ENCODE results near the gene GFRA3.

DNA sequence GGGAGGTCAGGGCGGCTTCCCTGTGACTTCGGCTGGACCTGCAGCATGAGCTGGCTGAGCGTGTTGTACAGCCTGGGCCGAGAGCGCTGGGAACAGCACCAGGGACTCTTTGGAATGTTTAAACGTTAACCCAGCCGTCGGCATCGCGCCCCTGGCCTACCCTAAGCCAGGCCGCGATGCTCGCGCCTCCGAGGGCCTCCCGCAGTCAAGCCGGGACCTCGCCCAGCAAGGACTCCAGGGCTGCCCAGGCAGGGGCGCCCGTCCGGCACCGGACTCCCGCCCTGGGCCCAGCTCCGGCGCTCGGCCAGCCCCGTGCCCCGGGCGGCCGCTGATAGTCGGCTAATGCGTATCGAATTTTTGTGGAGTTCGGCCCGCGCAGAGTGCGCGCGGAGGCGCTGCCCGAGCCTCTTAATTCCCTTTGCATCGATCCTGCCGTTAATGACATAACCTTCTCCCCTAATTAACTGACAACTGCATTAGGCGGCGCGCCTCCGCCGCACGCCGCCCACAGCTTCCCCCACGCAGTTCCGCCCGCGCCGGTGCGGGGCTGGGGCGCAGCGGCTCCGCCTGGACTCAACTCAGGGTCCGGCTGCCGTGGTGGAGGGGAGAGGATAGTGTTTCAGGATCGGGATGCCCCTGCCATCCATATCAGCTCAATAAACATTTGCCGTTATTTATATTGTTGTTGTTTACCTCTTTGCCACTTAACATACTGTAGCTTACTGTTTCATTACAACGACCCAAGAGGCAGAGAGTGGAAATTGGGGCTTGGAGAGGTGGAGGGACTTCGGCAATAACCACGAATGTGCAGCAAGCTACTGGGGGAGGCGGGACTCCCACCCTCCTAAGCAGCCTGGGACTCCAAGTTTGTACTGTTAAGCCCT lies 32.5 kb downstream of the GFRA3 start:
- TF ChIP-seq, protein P1, sequence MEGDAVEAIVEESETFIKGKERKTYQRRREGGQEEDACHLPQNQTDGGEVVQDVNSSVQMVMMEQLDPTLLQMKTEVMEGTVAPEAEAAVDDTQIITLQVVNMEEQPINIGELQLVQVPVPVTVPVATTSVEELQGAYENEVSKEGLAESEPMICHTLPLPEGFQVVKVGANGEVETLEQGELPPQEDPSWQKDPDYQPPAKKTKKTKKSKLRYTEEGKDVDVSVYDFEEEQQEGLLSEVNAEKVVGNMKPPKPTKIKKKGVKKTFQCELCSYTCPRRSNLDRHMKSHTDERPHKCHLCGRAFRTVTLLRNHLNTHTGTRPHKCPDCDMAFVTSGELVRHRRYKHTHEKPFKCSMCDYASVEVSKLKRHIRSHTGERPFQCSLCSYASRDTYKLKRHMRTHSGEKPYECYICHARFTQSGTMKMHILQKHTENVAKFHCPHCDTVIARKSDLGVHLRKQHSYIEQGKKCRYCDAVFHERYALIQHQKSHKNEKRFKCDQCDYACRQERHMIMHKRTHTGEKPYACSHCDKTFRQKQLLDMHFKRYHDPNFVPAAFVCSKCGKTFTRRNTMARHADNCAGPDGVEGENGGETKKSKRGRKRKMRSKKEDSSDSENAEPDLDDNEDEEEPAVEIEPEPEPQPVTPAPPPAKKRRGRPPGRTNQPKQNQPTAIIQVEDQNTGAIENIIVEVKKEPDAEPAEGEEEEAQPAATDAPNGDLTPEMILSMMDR (IDR thresholded peaks at IDR 0.05; ENCODE audit: low read depth, low read length, poor library complexity, severe bottlenecking): no peak
- peak; percentile 76; the same call in 1 of the 2 replicates for TF ChIP-seq EZH2phosphoT487 (IDR thresholded peaks at IDR 0.05; ENCODE audit: borderline replicate concordance, low read length)
